ENCODE results near the gene SEMA7A. TPM values are rescaled to one million over a fixed set of nuclear protein-coding genes. Genes with fewer than 3 reads are reported as not detected.

SEMA7A gene
- total and polyA plus RNA-seq, 9 of the 15 experiments (the other 6 are each of a cell fraction or from before 2014, with no cell fraction given): 0.04 to 8.2 (median 5.4) TPM; not detected in 1

DNA sequence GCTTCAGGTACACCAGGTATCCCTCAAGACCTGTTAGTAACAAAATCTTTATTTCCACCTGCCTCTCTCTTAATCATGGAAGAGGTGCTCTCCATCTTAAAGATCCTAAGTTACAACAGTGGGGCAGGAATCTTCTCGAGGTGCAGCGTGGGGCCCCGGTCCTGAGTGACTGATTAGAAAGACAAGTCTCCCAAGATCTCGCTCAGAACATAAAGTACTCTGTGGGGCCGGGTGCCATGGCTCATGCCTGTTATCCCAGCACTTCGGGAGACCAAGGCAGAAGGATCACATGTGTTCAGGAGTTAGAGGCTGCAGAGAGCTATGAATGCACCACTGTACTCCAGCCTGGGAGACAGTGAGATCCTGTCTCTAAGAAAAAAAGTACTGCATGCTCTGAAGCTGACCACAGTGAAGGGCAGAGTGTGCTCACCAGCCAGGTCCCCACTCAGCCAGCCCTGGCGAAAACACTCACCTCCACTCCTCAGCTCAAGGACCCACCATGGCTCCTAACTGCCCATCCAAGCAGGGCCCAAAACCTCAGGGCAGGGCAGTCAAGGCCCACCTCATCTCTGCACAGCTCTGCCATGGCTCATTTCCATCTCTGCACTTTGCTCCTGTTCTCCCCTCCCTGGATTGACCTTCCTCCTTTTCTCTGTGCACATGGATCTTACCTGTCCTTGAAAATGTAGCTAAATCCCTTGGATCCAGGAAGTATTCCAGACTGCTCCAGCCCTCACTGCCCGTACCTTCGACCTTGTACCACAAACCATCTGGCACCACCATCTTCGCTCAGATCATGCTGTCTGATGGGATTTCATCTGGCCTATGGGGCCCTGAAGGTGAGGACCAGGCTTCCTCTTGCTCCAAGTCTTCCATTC is 7.1 kb downstream of the SEMA7A start:
- DNase-seq (ENCODE audit: extremely low read depth in 1 of 4, low spot score in 3 of 4): no peak

DNA sequence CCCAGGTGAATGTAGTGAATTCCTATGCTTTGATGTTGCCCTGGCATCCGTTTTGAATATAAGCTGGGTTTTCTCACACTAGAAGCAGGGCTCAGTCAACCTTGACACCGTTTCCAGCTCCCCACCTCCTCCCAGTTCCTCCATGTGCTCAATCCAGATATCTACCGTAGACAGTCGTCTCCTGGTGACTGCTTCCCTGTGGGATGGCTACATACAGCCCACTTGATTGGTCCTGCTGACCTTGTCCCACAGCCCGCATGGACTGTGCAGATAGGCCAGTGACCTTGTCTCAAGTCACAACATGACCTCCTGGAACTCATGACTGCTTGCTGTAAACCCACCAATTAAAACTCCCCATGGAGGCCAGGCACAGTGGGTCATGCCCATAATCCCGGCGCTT is 8.1 kb downstream of the SEMA7A start:
- intact Hi-C loops (cut with micrococcal nuclease): no loop called here
- no peaks in the 10 kb centered on the region for H3K27me3 ChIP-seq (ENCODE audit: control insufficient read depth in 2 of 2, insufficient read depth in 2 of 2, low read length in 2 of 2)
- POLR2A ChIA-PET: interaction anchor here (0.7 to 1.0 kb wide), 3 partner anchors 19 to 201 kb away, joined by 3 read pairs; no protein-coding TSS in a partner anchor
- H2AFZ ChIP-seq (ENCODE audit: low read depth, low read length): no peak overlapping the region
- in situ Hi-C loops (cut with MboI): no loop called here
- H3K27ac ChIP-seq (ENCODE audit: extremely low read depth, low read depth, low read length): peak overlapping the region; percentile 23; the same call in 1 of the 3 replicates
- no TSS peak for BruUV-seq (replicated peaks)
- H3K4me2 ChIP-seq (ENCODE audit: insufficient read depth, low read length): peak overlapping the region; percentile 47
- ATAC-seq: peak; percentile 65
- peaks cover 46% of the 10 kb centered on the region for H3K36me3 ChIP-seq (ENCODE audit: control insufficient read depth, insufficient read depth, low read length)
- peaks cover 44% of the 10 kb centered on the region for H4K20me1 ChIP-seq (replicated peaks; ENCODE audit: control insufficient read depth, insufficient read depth, low read length)
- WGBS (ENCODE audit: insufficient coverage, low coverage, missing lambda C conversion rate): 19% methylated on average over 7 of the region's 7 CpGs
- no peaks in the 10 kb centered on the region for H3K9me3 ChIP-seq (replicated peaks; ENCODE audit: control insufficient read depth, insufficient read depth, low read depth, low read length)
- peaks cover 5% of the 10 kb centered on the region for H3K9me1 ChIP-seq (ENCODE audit: control insufficient read depth, insufficient read depth, low read length)
- CTCF ChIA-PET (ENCODE audit: low intra/inter-chr PET ratio): no interaction called here
- DNase-seq (ENCODE audit: extremely low read depth in 1 of 4, low spot score in 3 of 4): peak; percentile 61 to 86 (median 71)
- peaks cover 72 to 88% of the 10 kb centered on the region in 2 experiments for H3K4me1 ChIP-seq (replicated peaks in 1 of 2; ENCODE audit: control insufficient read depth in 2 of 2, insufficient read depth in 2 of 2, low read length in 2 of 2)
- H3K79me2 ChIP-seq (ENCODE audit: control insufficient read depth, insufficient read depth, low read length): peaks cover 98% of the 10 kb centered on the region
- no peak overlapping the region for H3K4me3 ChIP-seq
- FAIRE-seq: peak; percentile 86
- peak overlapping the region in 1 of 2 experiments; percentile 84; a peak in 1 of 4 replicates for H3K9ac ChIP-seq (ENCODE audit: insufficient read depth in 1 of 2, low read depth in 2 of 2, low read length in 2 of 2)
- TF ChIP-seq PHB2 (IDR thresholded peaks at IDR 0.05; ENCODE audit: low read depth) (no peak), KDM5B (IDR thresholded peaks at IDR 0.05; ENCODE audit: insufficient replicate concordance, low read depth, low read length) (no peak), GATAD2A (IDR thresholded peaks at IDR 0.05) (peak; percentile 34; the same call in 1 of the 2 replicates), FOXK1 (CRISPR knock-in tag; IDR thresholded peaks at IDR 0.05; ENCODE audit: borderline replicate concordance) (no peak), KLF10 (CRISPR knock-in tag; IDR thresholded peaks at IDR 0.05) (no peak), ZNF431 (CRISPR knock-in tag; IDR thresholded peaks at IDR 0.05) (no peak), ZBTB17 (CRISPR knock-in tag; IDR thresholded peaks at IDR 0.05) (no peak), ELF4 (CRISPR knock-in tag; IDR thresholded peaks at IDR 0.05) (no peak), ZNF76 (CRISPR knock-in tag; IDR thresholded peaks at IDR 0.05; ENCODE audit: borderline replicate concordance) (no peak)

More for the DNA sequence above, 7.1 kb downstream of the SEMA7A start:
- Histone ChIP-seq H4K20me1 (replicated peaks; ENCODE audit: control insufficient read depth, insufficient read depth, low read length) (peaks cover 48% of the 10 kb centered on the region), H3K79me2 (ENCODE audit: control insufficient read depth, insufficient read depth, low read length) (peaks cover 98% of the 10 kb centered on the region), H3K4me1 (replicated peaks in 1 of 2; ENCODE audit: control insufficient read depth in 2 of 2, insufficient read depth in 2 of 2, low read length in 2 of 2) (peaks cover 76 to 83% of the 10 kb centered on the region in 2 experiments), H3K4me2 (ENCODE audit: insufficient read depth, low read length) (peak overlapping the region; percentile 16; the same call in 1 of the 2 replicates), H3K9me1 (ENCODE audit: control insufficient read depth, insufficient read depth, low read length) (peaks cover 5% of the 10 kb centered on the region), H3K36me3 (ENCODE audit: control insufficient read depth, insufficient read depth, low read length) (peaks cover 46% of the 10 kb centered on the region), H3K9me3 (replicated peaks; ENCODE audit: control insufficient read depth, insufficient read depth, low read depth, low read length) (no peaks in the 10 kb centered on the region), H3K27ac (ENCODE audit: extremely low read depth, low read depth, low read length) (no peak overlapping the region), H2AFZ (ENCODE audit: low read depth, low read length) (no peak overlapping the region), H3K27me3 (ENCODE audit: control insufficient read depth in 2 of 2, insufficient read depth in 2 of 2, low read length in 2 of 2) (no peaks in the 10 kb centered on the region), H3K9ac (ENCODE audit: insufficient read depth in 1 of 2, low read depth in 2 of 2, low read length in 2 of 2) (peak overlapping the region in 1 of 2 experiments; percentile 68; a peak in 2 of 4 replicates), H3K4me3 (no peak overlapping the region)
- in situ Hi-C loops (cut with MboI) (no loop called here), intact Hi-C loops (cut with micrococcal nuclease) (no loop called here)
- 74% methylated on average over 10 of the region's 10 CpGs for WGBS (ENCODE audit: insufficient coverage, low coverage, missing lambda C conversion rate)
- ChIA-PET POLR2A (interaction anchor here (0.8 to 1.3 kb wide), 2 partner anchors 11 to 23 kb away, joined by 3 read pairs; no protein-coding TSS in a partner anchor), CTCF (ENCODE audit: low intra/inter-chr PET ratio) (no interaction called here)
- TF ChIP-seq ZFP36 (IDR thresholded peaks at IDR 0.05; ENCODE audit: low read depth, low read length, partially characterized antibody) (peak; percentile 35), IRF2 (CRISPR knock-in tag; IDR thresholded peaks at IDR 0.05) (no peak)
- no TSS peak for BruUV-seq (replicated peaks)
- FAIRE-seq: no peak
- ATAC-seq: no peak

Data from K562 (cell line).